Esophagus muscularis mucosa (tissue), 4 donors: ENCODE data around the gene NDUFAF8. TPM values are rescaled to one million over a fixed set of nuclear protein-coding genes. Genes with fewer than 3 reads are reported as not detected.

ENCODE experiments used
- DNase-seq: peaks from one replicate; pipeline ENCODE4 v3.0.0-alpha.2; 2017; ENCODE audit errors: extremely low spot score
- H3K27ac ChIP-seq, 4 donors: fragments of 200-600 bp; sonication (generic); replicated peaks in 1 of 4; 1 replicate in 3 of 4; 2 replicates in 1 of 4; pipeline ENCODE4 v1.5.1; 2016 to 2019; ENCODE audit warnings: mild to moderate bottlenecking in 1 of 4
- H3K27me3 ChIP-seq, 4 donors: fragments of 200-600 bp; sonication (generic); one replicate each; pipeline versions ENCODE4 v1.5.1 to v1.6.0; 2016 to 2019
- H3K36me3 ChIP-seq, 4 donors: fragments of 200-600 bp; sonication (generic); one replicate each; pipeline ENCODE4 v1.5.1; 2016 to 2019
- H3K4me1 ChIP-seq, 4 donors: fragments of 200-600 bp; sonication (generic); one replicate each; pipeline ENCODE4 v1.5.1; 2016 to 2019
- H3K4me3 ChIP-seq, 4 donors: fragments of 200-600 bp; sonication (generic); 1 replicate in 2 of 4; 2 replicates in 2 of 4; pipeline ENCODE4 v1.5.1; 2016 to 2019; ENCODE audit warnings: mild to moderate bottlenecking in 4 of 4, moderate library complexity in 1 of 4
- H3K9me3 ChIP-seq, 4 donors: fragments of 200-600 bp; sonication (generic); 1 replicate in 3 of 4; 2 replicates in 1 of 4; pipeline ENCODE4 v1.5.1; 2016 to 2019
- EP300 ChIP-seq: sonication (generic); formaldehyde crosslinking; IDR thresholded peaks from one replicate; pipeline ENCODE4 v1.6.1; 2017; ENCODE audit warnings: antibody characterized with exemption
- POLR2A ChIP-seq: fragments of 450-650 bp; IDR thresholded peaks from one replicate; pipeline ENCODE4 v1.6.1; 2017; ENCODE audit warnings: antibody characterized with exemption, moderate library complexity, mild to moderate bottlenecking, low read depth
- POLR2AphosphoS5 ChIP-seq, 2 donors: sonication (generic); formaldehyde crosslinking; IDR thresholded peaks; one replicate each; pipeline ENCODE4 v1.6.1; 2017; ENCODE audit warnings: antibody characterized with exemption in 2 of 2
- WGBS: methylation state at CpG from one replicate; pipeline ENCODE4 v1.1.5; 2018; 5-methylcytosine and 5-hydroxymethylcytosine counted together
- intact Hi-C: fragments of 100-400 bp; cut with DNase I; formaldehyde crosslinking; loops from one replicate; pipeline ENCODE4 v1.15.1; 2023
- total RNA-seq, 4 donors: library from RNA; depleted of rRNA; stranded (reverse); fragments of >200 nt; gene quantifications; one replicate each; pipeline versions ENCODE4 v1.1.0 to v1.2.1, GENCODE V29; 2016
- TF ChIP-seq, protein P1 (sequence below), 3 experiments: fragments of 200-600 bp in 2 of 3; fragments of 450-650 bp in 1 of 3; sonication (generic) in 2 of 3; IDR thresholded peaks; one replicate each; pipeline ENCODE4 v1.5.1; 2017 to 2019; ENCODE audit warnings: antibody characterized with exemption in 3 of 3, mild to moderate bottlenecking in 2 of 3, moderate library complexity in 1 of 3

The NDUFAF8 gene
- total RNA-seq, 4 donors from 2014 or later: 34.6 to 54.8 (median 40.4) TPM

DNA sequence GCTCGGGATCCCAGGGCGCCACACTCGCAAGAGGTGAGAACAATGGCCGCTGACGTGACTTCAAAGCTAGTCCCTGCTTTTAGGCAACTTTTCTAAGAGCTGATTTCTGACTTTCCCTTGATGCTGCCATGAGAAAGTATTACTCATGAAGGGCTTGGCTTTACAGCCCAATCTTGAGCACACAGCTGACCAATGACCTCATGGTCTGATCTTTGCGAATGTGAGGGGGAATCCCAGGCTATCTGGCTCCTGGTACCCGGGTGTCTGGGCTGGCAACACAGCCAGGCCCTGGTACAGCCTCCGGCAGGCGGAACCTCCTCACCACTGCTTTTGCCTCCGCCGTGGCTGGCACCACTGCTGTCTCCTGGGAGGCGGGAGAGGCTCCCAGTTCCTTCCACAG, 17.5 kb downstream of the NDUFAF8 start:
- Histone ChIP-seq H3K36me3 (peaks cover 31 to 59% (median 52%) of the 10 kb centered on the region in 4 donors), H3K4me3 (no peak overlapping the region), H3K27ac (peak overlapping the region; percentile 85 to 91 (median 88)), H3K4me1 (peaks cover 14 to 57% (median 45%) of the 10 kb centered on the region in 4 donors), H3K9me3 (no peaks in the 10 kb centered on the region), H3K27me3 (no peaks in the 10 kb centered on the region)
- TF ChIP-seq, protein P1, sequence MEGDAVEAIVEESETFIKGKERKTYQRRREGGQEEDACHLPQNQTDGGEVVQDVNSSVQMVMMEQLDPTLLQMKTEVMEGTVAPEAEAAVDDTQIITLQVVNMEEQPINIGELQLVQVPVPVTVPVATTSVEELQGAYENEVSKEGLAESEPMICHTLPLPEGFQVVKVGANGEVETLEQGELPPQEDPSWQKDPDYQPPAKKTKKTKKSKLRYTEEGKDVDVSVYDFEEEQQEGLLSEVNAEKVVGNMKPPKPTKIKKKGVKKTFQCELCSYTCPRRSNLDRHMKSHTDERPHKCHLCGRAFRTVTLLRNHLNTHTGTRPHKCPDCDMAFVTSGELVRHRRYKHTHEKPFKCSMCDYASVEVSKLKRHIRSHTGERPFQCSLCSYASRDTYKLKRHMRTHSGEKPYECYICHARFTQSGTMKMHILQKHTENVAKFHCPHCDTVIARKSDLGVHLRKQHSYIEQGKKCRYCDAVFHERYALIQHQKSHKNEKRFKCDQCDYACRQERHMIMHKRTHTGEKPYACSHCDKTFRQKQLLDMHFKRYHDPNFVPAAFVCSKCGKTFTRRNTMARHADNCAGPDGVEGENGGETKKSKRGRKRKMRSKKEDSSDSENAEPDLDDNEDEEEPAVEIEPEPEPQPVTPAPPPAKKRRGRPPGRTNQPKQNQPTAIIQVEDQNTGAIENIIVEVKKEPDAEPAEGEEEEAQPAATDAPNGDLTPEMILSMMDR (IDR thresholded peaks at IDR 0.05): no peak
- TF ChIP-seq POLR2A (no peak), EP300 (no peak), POLR2AphosphoS5 (IDR thresholded peaks at IDR 0.05) (no peak)
- intact Hi-C loops: loop anchor here (5.0 kb wide), 1 partner anchor 36 kb away; no protein-coding TSS in a partner anchor
- 61% methylated on average over 10 of the region's 12 CpGs for WGBS
- no peak for DNase-seq

DNA sequence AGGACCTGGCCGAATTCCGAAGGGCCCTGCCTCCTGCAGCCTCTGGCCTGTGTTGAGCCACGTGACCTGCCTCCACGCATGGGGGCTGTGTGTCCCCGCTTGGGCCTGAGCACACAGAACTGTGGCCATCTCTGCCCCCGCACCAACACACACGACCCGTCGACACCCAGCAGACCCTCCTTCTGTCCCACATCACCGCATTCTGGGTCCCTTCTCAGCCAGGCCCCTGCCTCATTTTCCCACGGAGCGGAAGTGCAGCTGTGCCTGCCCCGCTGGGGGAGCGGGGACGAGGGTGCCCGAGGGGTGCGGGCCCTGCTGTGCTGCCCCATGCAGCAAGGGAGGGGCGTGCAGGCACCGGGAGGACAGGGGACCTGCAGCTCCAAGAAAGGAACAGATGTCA, 18.4 kb downstream of the NDUFAF8 start:
- WGBS: 93% methylated on average over 12 of the region's 19 CpGs
- TF ChIP-seq POLR2AphosphoS5 (IDR thresholded peaks at IDR 0.05) (no peak), POLR2A (no peak), EP300 (no peak)
- TF ChIP-seq, protein P1 (IDR thresholded peaks at IDR 0.05): no peak
- Histone ChIP-seq H3K4me3 (no peak overlapping the region), H3K27me3 (no peaks in the 10 kb centered on the region), H3K9me3 (no peaks in the 10 kb centered on the region), H3K27ac (no peak overlapping the region), H3K4me1 (peaks cover 14 to 50% (median 42%) of the 10 kb centered on the region in 4 donors), H3K36me3 (peaks cover 30 to 59% (median 53%) of the 10 kb centered on the region in 4 donors)
- no peak for DNase-seq
- intact Hi-C loops: loop anchor here (5.0 kb wide), 1 partner anchor 35 kb away; no protein-coding TSS in a partner anchor

DNA sequence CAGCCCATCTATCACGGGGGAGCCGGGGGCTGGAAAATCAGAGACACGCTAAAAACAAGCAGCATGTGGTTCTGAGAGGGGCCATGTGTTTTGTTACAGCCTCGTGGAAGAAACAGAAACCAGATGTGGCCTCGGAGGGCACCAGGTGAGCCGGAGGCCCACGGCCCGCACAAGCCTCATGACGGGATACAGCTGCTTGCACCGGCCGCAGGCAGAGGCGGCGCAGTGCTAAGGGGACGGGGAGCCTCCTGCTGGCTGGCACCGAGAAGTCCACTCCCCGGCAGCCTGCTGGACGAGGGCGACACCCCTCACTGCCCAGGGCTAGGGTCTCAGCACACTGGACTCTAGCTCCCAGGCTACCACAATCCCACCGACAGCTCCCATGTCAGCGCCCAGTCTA, 19.2 kb downstream of the NDUFAF8 start:
- DNase-seq: no peak
- Histone ChIP-seq H3K9me3 (no peaks in the 10 kb centered on the region), H3K4me1 (peaks cover 14 to 42% (median 38%) of the 10 kb centered on the region in 4 donors), H3K36me3 (peaks cover 30 to 63% (median 54%) of the 10 kb centered on the region in 4 donors), H3K27me3 (no peaks in the 10 kb centered on the region), H3K27ac (no peak overlapping the region), H3K4me3 (no peak overlapping the region)
- WGBS: 66% methylated on average over 7 of the region's 20 CpGs
- TF ChIP-seq POLR2AphosphoS5 (IDR thresholded peaks at IDR 0.05): no peak
- no peak for TF ChIP-seq POLR2A
- TF ChIP-seq EP300: no peak
- intact Hi-C loops: loop anchor here (5.0 kb wide), 1 partner anchor 34 kb away; no protein-coding TSS in a partner anchor

DNA sequence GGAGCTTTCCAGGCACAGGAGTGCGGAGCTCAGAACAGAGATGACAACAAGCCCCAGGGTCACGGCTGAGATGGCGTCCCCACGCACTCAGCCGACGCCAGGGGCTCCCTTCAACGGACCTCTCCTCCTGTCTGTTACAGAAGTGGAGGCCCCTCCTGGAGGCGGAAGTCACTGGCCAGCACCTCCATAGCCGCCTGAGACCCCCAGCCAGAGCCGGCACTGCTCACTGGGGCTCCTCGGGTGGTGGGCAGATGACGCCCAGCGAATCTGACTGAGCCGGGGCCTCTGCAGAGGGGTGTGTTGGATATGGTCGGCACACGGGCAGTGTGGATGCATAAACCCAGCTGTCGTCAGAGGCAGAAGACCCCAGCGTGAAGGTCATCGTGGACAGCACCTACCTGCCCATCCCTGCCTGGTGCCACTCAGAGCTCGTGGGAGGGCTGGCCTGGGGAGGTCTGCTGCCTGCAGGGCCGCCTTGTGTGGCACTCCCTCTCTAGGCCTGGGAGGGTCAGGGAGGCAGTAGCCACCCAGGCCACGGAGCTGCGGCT, 20.0 kb downstream of the NDUFAF8 start:
- Histone ChIP-seq H3K9me3 (no peaks in the 10 kb centered on the region), H3K4me1 (peaks cover 14 to 37% (median 33%) of the 10 kb centered on the region in 4 donors), H3K27me3 (no peaks in the 10 kb centered on the region), H3K36me3 (peaks cover 30 to 71% (median 63%) of the 10 kb centered on the region in 4 donors), H3K27ac (no peak overlapping the region), H3K4me3 (no peak overlapping the region)
- DNase-seq: no peak
- TF ChIP-seq EP300 (no peak), POLR2AphosphoS5 (IDR thresholded peaks at IDR 0.05) (no peak), POLR2A (no peak)
- TF ChIP-seq, protein P1 (IDR thresholded peaks at IDR 0.05): no peak
- WGBS: 87% methylated on average over 18 of the region's 23 CpGs
- intact Hi-C loops: loop anchor here (5.0 kb wide), 1 partner anchor 33 kb away; no protein-coding TSS in a partner anchor

DNA sequence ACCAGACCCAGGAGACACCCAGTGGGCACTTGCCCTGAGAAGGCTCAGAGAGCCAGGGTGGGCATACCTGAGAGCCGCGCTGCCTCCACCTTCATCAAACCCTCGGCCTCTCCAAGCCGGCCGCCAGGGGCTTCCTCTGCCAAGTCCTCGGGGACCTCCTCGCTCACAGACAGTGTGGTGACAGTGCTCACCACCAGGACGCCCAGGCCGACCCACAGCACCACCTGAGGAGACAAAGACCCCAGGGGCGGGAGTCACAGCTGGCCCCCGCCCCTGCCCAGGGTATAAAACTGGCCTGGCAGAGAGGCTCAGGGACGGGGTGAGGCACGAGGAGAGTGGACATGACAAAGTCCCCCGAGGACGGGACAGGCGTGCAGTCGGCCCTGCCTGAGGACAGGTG, 21.1 kb downstream of the NDUFAF8 start:
- H3K36me3 ChIP-seq: peaks cover 40 to 81% (median 73%) of the 10 kb centered on the region in 4 donors
- H3K27ac ChIP-seq: no peak overlapping the region
- TF ChIP-seq EP300 (no peak), POLR2AphosphoS5 (IDR thresholded peaks at IDR 0.05) (no peak), POLR2A (no peak)
- TF ChIP-seq, protein P1 (IDR thresholded peaks at IDR 0.05): no peak
- no peak overlapping the region for H3K4me3 ChIP-seq
- H3K4me1 ChIP-seq: peaks cover 7 to 26% (median 23%) of the 10 kb centered on the region in 4 donors
- WGBS: 90% methylated on average over 6 of the region's 17 CpGs
- no peaks in the 10 kb centered on the region for H3K9me3 ChIP-seq
- H3K27me3 ChIP-seq: no peaks in the 10 kb centered on the region
- DNase-seq: no peak
- intact Hi-C loops: no loop called here
